Measurements from ENCODE around the gene KLHL7.

DNA sequence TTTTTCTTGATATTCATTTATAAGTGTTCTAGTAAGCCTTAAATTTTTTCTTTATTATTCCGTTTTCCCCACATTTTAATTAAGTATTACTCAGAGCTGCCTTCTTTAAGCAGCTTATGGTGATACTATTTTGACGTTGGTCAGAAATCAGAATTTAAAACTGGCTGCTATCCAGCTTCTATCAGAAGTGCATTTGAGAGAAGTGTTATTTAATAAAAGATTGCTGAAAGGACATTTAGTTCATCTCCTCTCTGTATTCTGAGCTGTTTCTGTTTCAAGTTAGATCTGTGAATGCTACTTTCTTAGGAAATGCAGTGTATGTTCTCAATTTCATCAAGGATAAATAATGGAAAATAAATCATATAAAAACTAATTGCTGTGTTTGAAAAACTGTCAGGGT is 17.4 kb downstream of the KLHL7 start:
- TF ChIP-seq CTCF (IDR thresholded peaks at IDR 0.05), result no peak
- TF ChIP-seq POLR2A (IDR thresholded peaks at IDR 0.05), result no peak

All from gastroesophageal sphincter (tissue), 3 donors.